Activated naive CD4-positive, alpha-beta T cell treated with anti-CD3 and anti-CD28 coated beads, Interleukin-2, amount 50 U/mL, for 16 hours (primary cell): ENCODE data around the gene RIC8A.
"Not testable (repeated sequence)": the region's sequence is repeated elsewhere in the genome, so short reads cannot be mapped to it uniquely, and the experiment has no call there.

ENCODE experiments used
- DNase-seq: peaks from one replicate; pipeline ENCODE4 v3.0.0-alpha.2; 2020

RIC8A gene

DNA sequence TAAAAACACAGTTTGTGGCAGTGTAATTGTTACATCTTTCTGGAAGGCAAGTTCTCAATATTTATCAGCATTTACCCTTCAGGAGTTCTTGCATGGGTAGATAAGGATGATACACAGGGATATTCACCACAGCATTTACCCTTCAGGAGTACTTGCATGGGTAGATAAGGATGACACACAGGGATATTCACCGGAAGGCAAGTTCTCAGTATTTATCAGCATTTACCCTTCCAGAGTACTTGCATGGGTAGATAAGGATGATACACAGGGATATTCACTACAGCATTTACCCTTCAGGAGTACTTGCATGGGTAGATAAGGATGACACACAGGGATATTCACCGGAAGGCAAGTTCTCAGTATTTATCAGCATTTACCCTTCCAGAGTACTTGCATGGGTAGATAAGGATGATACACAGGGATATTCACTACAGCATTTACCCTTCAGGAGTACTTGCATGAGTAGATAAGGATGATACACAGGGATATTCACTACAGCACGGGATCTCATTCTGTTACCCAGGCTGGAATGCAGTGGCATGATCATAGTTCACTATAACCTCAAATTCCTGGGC is 13.2 kb downstream of the RIC8A start:
- not testable (repeated sequence) for DNase-seq

DNA sequence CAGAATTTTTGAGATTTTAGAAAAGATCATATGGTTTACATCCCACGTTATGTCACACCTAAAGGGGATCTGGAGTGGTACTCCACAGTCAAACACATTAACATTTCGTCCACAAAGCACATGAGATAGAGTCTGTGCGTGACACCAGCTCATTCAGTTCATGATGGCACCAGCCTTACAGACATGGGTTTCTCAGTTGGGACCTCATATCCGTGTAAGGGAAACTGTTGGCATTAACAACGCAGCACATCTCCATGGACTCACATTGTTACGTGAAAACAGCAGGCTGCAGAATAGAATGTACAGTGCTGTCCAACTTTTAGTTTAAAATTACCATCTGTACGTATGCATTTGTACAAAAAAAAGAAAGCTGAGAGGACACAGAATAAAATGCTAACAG is 14.0 kb downstream of the RIC8A start:
- DNase-seq: no peak

DNA sequence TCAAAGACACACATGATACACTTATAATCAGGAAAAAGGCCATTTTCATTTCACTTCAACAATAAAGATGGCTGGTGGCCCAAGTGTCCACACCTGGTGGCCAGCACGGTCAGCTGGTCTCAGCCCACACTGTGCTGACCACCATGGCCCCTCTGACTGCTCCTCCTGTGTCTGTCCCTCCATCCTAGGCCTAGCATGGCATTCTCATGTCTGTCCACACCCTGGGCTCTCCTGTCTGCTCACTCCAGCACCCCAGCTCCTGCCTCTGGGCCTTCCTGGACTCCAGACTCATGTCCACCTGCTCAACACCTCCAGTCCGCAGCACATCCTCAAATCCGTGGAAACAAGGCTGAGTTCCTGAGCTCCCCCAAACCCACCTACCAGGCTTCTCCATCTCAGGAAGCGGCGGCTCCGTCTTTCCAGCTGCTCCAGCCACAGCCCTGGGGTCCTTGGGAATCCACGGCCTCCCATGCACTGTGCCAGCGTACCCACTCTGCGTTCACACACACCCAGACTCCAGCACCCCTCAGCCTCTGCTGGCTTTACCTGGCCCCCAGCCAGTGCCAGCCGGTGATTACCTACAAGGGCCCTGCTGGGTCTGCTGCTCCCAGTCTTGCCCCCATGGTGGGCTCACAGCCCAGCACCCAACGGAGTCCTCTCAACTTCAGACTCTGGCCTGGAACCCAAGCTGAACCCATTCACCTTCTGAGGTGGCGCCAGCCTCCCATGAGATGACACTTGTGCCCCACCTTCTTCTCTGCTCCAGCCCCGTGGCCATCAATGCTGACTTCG is 14.7 kb downstream of the RIC8A start:
- DNase-seq: no peak

DNA sequence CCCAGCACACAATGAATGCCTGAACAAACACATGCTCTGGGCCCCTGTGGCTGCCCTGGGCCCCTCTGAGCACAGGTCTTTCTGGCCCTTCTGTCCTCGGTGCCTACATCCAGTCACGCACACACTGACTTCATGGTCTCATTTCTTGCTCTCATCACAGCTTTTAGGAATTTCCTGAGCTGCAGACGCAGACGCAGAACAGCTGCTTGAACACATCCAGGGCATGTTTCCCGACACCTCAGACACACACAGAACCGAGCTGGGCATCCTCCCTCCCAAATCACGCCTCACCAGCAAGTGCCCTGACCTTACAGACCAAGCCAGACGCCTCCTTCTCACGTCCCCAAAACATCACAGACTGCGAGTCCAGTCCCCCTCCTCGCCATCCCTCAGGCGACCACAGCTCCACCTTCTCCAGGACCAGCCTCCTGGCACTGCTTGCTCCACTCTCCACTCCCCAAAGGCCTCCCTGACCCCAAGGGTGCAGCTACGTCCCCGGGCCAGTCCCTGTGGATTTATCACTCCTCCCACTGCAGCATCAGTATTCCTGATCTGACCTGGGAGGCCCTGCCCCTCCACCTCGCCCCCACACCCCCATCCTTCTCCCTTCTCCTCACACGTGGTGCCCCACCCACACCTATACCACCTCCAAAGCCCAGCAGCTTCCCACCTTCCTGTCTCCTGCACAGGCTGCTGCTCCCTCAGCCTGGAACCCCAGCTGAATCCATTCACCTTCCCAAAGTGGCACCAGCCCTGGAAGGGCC is 15.7 kb downstream of the RIC8A start:
- DNase-seq: no peak

DNA sequence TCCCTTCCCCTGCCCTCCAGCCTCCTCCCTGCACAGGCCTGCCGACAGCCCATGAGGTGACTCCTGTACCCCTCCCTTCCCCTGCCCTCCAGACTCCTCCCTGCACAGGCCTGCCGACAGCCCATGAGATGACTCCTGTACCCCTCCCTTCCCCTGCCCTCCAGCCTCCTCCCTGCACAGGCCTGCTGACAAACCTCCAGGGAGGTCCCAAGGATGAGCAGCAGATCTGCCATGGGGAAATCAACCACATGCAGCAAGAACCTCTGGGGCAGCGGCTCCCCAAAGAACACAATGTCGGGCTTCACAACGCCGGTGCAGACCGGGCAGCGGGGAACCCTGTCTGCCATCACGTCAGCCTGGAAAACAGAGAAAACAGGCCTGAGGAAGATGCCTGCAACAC is 16.4 kb downstream of the RIC8A start:
- no peak for DNase-seq

DNA sequence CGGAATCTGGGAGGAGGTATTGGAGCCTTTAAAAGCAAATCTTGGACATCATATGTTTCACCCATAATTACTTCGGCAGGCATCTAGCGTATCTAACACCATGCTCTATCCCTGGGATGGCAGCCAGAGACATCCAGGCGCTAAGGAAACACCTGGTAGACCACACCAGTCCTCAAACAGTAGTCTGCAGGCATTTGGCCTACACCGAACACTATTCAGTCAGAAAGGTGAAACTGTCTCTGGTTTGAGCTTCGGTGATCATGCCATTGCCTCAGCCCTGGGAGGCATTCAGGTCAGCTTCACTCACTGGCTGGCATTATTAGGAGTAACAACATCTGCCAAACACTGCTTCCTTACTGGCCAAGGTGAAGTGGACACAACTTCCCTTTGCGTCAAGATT is 16.9 kb downstream of the RIC8A start:
- no peak for DNase-seq

DNA sequence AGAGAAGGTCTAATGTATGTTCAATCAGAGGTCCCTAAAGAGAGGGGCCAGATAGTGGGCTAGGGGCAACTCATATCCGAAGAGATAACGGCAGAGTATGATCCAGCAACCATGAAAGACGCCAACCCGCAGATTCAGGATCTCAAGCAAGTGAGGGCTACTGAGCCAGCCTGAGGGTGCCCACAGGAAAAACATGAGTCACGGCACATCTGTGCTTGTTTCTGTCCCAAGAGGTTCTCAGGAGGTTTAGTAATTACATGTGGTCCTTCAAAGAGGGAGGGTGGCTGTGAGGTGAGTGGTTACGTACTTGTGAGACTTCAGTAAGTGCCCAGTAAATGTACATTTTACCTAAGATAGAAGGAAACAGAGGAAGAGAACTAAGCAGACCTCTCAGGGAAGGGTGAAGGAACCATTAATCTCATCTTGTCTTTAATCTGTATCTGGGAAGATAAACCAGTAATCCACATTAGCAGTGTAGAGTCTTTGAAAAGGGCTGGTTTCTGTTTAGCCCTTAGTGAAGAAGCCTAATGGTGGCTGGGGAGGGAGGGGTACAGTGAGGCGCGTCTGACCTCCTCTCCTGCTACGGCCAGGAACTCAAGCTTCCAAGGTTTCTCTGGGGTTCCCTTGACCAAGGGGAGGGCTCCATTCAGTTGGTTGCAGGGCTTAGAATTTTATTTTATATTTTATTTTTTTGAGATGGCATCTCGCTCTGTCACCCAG is 18.4 kb downstream of the RIC8A start:
- no peak for DNase-seq

DNA sequence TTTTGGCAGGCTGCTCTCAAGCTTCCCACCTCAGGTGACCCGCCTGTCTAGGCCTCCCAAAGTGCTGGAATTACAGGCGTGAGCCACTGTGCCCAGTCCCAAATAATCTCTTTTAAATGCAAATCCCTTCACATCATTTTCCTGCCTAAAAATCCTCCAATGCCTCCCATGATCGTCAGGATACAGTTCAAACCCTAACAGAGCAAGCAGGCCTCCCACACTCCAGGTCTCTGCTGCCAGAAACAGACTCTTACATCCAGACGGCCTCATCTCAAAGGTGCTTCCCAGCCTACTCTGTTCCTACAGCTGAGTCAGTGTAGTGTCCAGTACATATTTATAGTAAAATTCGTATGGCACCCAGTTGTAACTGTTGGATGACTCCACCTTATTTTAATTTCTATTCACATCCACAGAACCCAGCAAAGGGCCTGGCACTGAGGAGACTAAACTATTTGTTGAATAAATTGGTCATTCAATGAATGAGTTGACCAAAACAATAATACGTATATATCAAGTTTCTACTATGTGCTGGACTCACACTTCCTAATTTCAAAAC is 20.4 kb downstream of the RIC8A start:
- DNase-seq: no peak

DNA sequence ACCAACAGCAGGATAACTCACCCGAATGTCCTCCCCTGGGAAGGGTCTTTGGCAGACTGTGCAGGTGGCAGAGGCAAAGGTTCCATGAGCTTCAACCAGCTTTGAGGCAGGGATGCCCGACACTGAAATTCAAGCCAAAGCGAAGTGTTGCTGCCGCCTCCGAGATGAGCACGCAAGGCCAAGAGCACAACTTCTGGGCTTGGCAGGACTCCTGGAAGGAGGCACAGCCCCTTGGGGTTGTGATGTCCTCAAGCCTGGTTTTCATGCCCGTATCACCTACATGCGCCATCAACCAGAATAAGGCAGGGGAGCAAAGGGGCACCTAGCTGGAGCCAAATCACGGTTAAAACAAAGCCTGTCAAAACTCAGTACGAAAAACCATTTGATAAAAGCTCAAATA is 22.9 kb downstream of the RIC8A start:
- DNase-seq: no peak

DNA sequence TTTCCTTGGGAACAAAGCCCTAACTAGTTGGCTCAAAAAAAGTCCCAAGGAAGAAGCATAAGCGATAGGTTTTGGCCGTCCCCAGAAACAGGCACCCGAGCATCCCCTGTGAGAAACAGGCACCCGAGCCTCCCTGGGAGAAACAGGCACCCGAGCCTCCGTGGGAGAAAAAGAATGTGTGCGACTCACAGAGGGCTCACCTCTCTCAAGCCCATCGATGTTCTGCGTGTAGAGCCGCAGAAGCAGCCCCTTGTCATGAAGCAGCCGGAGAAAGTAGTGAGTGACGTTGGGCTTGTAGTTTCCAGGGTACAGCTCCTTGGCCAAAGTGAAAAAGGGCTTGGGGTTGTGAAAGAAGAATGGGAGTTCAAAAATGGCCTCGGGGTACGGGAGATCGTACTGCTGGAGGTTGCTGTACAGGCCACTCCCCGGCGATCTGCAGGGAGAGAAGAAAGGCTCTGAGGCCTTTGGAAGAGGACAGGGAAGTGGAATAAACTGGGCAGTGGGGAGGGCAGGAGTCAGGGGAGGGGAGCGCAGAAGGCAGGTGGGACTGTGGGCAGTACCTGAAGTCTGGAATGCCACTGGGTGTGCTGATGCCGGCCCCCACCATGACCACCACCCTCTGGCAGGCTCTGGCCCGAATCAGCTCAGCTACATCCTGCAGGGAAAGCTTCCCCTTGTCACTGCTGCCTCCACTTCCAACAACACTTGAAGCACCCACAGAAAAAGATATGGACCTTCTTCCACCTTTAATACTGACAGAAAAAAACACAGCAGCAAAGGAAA is 25.5 kb downstream of the RIC8A start:
- DNase-seq: no peak

DNA sequence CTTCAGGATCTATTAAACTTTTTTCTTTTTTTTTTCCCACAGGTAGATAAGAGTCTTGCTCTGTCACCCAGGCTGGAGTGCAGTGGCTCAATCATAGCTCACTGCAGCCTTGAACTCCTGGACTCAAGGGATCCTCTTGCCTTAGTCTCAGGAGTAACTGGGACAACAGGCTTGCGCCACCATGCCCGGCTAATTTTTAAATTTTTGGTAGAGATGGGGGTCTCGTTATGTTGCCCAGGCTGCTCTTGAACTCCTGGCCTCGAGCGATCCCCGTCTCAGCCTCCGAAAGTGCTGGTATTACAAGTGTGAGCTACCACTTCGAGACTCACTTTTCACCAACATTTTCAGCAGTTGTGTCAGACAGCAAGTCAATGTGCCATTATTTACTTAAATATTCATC is 27.7 kb downstream of the RIC8A start:
- DNase-seq: no peak

DNA sequence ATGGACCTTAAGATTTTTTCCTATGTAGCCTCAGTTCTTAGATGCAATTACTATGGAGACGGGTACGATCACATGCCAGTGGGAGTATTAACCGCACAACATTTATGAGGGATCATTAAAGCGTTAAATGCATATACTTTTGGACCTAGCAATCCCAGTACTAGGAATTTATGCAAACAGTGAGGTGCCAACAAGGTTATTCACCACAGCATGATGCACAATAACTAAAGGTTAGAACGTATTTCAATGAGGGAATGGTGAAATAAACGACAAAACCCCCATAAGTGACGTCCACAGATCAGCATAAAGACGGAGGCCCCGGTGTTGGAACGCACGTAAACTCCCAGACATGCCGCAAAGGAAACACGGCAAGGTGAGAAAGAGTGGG is 28.1 kb downstream of the RIC8A start:
- peak; percentile 77 for DNase-seq

DNA sequence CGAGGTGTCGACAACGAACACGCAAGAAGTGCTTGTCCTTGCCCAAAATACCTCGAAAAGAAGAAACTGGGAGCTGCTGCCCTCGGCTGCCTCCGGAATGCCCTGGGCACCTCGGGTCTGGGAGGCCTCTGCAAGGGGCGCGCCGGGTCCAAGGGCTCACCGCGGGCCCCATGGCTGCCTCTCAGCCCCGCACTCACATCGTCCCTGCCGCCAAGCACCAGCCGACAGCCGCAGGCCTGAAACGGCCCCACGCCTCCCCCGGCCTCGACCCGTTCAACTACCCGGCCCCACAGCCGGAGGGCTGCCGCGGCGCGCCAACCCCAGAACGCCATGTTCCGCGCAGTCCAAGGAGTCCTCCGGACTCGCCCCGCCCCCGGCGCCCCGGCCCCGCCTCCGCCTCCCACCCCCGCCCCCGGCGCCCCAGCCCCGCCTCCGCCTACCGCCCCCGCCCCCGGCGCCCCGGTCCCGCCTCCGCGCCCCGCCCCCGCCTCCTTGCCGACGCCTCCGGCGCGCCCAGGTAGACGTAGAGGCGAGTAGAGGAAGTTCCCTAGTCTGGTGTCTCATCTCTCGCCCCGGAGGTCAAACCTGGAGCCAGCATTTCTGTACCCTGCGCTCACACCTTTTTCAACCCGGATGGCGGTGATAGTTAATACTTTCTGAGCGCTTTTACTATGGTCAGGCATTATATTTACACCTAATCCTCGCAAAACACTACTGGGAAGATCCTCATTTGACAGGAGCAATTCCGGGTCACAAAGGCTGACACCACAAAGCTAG is 28.7 kb downstream of the RIC8A start, which contains the start of gene SIRT3:
TSS of gene SIRT3 (minus strand) at position 346 of the 777 bp plus-strand sequence. CDS start at position 332, 14 bp downstream.
- DNase-seq: peak; percentile 76

DNA sequence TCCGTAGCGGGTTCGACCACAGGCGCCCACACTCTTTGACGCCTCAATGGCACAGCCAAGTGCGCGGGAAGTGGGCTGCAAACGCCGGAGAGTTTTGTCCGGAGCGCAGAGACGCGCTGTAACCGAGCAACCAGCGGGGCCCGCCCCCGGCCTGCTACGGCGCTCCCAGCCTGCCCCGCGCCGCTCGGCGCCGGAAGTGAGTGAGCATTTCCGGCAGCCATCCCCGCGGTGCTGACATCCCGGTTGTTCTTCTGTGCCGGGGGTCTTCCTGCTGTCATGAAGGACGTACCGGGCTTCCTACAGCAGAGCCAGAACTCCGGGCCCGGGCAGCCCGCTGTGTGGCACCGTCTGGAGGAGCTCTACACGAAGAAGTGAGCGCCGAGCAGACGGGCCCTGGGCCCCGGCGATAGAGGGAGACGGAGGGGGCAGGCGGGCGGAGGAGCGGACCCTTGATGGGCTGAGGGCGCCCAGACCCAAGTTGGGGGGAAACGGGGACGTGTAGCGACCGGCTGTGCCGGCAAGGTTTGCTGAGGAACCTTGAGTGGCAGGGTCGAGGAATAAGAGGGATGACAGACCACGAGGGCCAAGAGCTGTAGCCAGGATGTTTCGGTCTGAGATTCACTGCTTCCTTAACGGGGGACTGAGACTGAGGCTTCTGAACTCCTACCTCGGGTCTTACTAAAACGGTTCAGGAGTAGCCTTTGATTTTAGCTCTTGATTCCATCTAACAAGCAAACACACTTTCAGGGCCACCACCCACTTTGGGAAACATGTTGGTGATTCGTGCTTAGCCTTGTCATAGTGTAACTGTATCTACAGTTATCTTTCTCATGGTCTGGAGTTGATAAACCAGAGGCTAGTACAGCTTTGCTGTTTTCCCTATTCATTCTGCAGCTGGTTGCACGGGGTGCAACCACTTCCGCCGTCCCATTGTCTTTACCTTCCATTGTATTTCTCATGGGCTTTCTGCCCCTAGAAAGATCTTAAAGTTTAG is 29.6 kb downstream of the RIC8A start, which contains the start of gene PSMD13:
TSS of gene PSMD13 (plus strand) at position 203 of the 994 bp plus-strand sequence. CDS start at position 277, 74 bp downstream.
- peak; percentile 92 for DNase-seq

DNA sequence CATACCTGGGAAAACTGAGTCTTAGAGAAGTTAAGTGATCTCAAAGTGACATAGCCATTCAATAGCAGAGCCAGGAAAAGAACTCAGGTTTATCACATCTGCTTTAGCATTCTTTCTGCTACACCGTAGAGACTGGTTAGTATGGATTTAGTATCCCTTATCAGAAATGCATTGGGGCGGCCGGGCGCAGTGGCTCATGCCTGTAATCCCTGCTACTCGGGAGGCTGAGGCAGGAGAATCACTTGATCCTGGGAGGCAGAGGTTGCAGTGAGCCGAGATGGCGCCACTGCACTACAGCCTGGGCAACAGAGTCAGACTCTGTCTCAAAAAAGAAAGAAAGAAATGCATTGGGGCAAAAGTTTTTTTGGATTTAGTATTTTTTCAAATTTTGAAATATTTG is 30.8 kb downstream of the RIC8A start:
- DNase-seq: not testable (repeated sequence)

DNA sequence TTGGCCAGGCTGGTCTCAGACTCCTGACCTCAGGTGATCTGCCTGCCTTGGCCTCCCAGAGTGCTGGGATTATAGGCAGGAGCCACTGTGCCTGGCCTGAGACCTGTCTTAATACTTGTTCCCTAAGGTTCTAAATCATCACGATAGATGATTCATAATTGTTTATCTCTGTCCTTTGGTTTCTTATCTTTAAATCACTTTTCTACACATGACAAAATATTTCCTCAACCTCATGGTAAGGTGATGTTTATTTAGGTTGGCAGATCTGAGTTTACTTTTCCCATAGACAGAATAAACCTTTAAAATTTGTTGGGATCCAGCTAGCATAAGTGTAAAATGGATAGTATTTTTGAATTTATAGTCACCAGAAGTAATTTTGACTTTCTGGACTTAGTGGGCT is 32.8 kb downstream of the RIC8A start:
- no peak for DNase-seq

DNA sequence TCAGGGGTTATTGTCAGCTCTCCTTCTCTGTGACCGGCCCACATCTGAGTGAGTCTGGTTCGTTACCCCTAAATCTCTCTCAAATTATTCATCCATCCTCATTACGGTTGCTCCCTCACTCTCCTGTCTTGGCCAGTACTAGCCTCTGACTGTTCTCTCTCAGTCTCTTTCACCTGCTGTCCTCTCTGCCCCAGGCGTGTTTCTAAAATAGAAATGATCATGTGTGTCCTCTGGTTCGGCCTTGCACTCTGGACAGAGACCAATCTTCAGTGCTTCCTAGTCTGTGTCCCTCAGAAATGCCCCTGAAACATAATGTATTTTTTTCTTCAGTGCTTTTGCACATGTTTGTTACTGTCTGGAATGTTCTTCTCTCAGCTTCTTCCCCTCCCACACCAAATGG is 34.1 kb downstream of the RIC8A start:
- DNase-seq: no peak

DNA sequence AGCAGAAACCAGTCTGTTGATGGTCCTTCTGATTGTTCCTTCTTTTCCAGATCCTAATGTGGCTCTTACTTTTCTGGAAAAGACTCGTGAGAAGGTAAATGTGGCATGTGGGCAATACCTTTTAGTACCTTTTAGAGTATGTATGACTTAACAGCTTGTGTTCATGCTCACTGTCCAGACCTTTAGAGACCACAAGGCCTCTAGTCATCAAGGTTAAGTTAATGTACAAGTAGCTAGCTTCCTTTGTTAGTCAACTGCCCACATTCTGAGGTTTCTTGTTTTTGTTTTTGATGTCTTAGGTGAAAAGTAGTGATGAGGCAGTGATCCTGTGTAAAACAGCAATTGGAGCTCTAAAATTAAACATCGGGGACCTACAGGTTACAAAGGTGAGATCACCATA is 36.9 kb downstream of the RIC8A start:
- DNase-seq: no peak

DNA sequence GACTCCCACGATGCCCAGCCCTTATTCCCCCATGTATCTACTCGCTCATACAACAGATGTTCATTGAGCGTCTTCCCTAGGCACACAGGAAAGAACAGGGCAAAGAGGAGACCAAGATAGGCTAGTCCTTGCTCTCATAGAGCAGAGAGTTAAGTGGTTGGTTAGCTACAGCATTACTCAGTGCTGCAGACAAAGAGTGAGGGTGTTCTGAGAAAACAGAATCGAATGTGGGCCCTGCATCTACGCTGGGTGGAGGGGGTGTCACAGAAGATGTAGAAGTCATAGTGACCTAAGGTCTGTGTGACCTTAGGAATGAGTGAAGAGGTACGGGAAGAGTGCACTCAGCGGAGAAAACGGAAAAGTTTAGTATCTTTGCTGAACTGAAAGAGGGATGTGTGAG is 41.6 kb downstream of the RIC8A start:
- no peak for DNase-seq

DNA sequence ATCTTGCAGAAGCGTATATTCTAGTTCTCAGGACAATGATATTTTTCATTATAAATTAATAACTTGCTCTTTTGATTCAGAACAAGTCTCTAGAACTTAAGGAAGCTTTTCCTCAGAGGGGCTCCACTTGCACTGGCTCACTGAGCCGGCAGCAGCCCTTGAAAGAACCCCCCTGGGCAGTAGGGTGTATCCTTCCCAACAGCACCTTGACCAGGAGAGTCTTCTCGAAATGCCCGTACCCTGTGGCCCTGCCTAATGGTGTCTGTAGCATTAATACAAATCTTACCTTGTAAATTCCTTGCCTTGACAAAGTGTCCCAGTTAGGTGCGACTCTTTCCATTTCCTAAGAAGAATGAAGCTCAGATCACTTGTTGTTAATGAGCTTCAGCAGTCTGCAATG is 42.8 kb downstream of the RIC8A start:
- DNase-seq: no peak
